Heart right ventricle (tissue), 16 donors: Measurements from ENCODE around the gene P4HA3. TPM values are rescaled to one million over a fixed set of nuclear protein-coding genes. Genes with fewer than 3 reads are reported as not detected.
A peak's percentile ranks its signal among the peaks of the same experiment; 100 is the strongest.

Source experiments
- ATAC-seq, 8 donors: fragments of 200-7000 bp; cut with Tn5 transposase; one replicate each; pipeline ENCODE4 v1.9.1; 2020; ENCODE audit warnings: mild to moderate bottlenecking in 8 of 8, moderate library complexity in 8 of 8, moderate number of reproducible peaks in 1 of 8
- DNase-seq, 2 donors: peaks; one replicate each; pipeline ENCODE4 v3.0.0-alpha.2; 2020
- H3K27ac ChIP-seq, 10 donors: fragments of 200-600 bp; sonication (generic) in 2 of 10; one replicate each; pipeline versions ENCODE4 v1.5.0 to v1.8.0; 2020 to 2022; ENCODE audit warnings: mild to moderate bottlenecking in 3 of 10
- H3K27me3 ChIP-seq, 7 donors: fragments of 200-600 bp; one replicate each; pipeline ENCODE4 v1.8.0; 2021 to 2022; ENCODE audit warnings: mild to moderate bottlenecking in 2 of 7
- H3K36me3 ChIP-seq, 9 donors: fragments of 200-600 bp; sonication (generic) in 1 of 9; one replicate each; pipeline versions ENCODE4 v1.5.0 to v1.8.0; 2020 to 2022; ENCODE audit warnings: mild to moderate bottlenecking in 2 of 9
- H3K4me1 ChIP-seq, 9 donors: fragments of 200-600 bp; sonication (generic) in 1 of 9; one replicate each; pipeline versions ENCODE4 v1.5.0 to v1.8.0; 2020 to 2022; ENCODE audit warnings: mild to moderate bottlenecking in 4 of 9
- H3K4me3 ChIP-seq, 10 donors: fragments of 200-600 bp; sonication (generic) in 2 of 10; one replicate each; pipeline versions ENCODE4 v1.5.0 to v1.8.0; 2020 to 2022; ENCODE audit warnings: mild to moderate bottlenecking in 7 of 10, moderate library complexity in 2 of 10
- H3K9me3 ChIP-seq, 11 donors: fragments of 200-600 bp in 10 of 11; sonication (generic) in 2 of 11; one replicate each; pipeline versions ENCODE4 v1.5.0 to v1.8.0; 2013 to 2022; ENCODE audit warnings: mild to moderate bottlenecking in 2 of 11, control low read depth in 1 of 11, moderate library complexity in 1 of 11
- WGBS, 2 donors: extraction: QIAGEN DNeasy Blood & Tissue Kit; methylation state at CpG; one replicate each; pipeline ENCODE4 v1.1.7; 2013; ENCODE audit warnings: inconsistent platforms in 1 of 2; 5-methylcytosine and 5-hydroxymethylcytosine counted together
- intact Hi-C, 10 donors: fragments of 100-400 bp; cut with DNase I; formaldehyde crosslinking; loops; one replicate each; pipeline versions ENCODE4 v1.11.1 to v1.14.2; 2022
- polyA plus RNA-seq, 2 donors: library from polyadenylated mRNA; stranded (reverse); fragments of 200-250 nt; gene quantifications; one replicate each; pipeline ENCODE4 v1.2.3, GENCODE V29; 2013
- total RNA-seq, 10 donors: library from RNA; stranded (reverse); fragmentation: NEBNext Ultra II Directional in 3 of 10; extraction: Animal tissue kit (Norgen Biotek cat#: 25700) in 3 of 10; gene quantifications; one replicate each; pipeline versions ENCODE4 v1.2.1 to v1.2.4, GENCODE V29; 2021 to 2023
- TF ChIP-seq, protein P1 (sequence below), 9 donors: fragments of 200-600 bp; sonication (generic) in 2 of 9; IDR thresholded peaks; one replicate each; pipeline versions ENCODE4 v1.5.0 to v1.8.0; 2021 to 2022; ENCODE audit warnings: antibody characterized with exemption in 9 of 9, mild to moderate bottlenecking in 5 of 9, moderate library complexity in 1 of 9
- donor health status: Arrhythmogenic right ventricular cardiomyopathy.
- donor health status: ischemic (EF 13 %, LVEDD 7.1; RV severe dilation, severe dysfunction).
- donor health status: healthy with polysubstance abuse.
- donor health status: DM: no; HTN: yes; CAD: no.
- donor health status: DM: no; HTN: no; CAD: no.
- donor health status: ischemic (EF 25% LVEDD 6.9; RV normal size, moderate dysfunction).
- donor health status: ischemic (EF 25% LVEDD 5.7; RV mildly dilated, moderate dysfunction).
- donor health status: healthy.
- donor health status: DM: yes; HTN: yes; CAD: no.
- donor health status: Ischemic cardiomyopathy.
- donor health status: ischemic (EF 35%, LVEDD 5.7; RV mildly dilated, moderate dysfunction).
- donor health status: nonischemic (EF 11% LVEDD 7.7; RV severe dilation, severe dysfunction).
- donor health status: DM: yes; HTN: yes; CAD: no.
- donor health status: PGD.
- donor health status: ischemic (EF 29% LVEDD 5.4; RV normal size, mild dysfunction).
- donor health status: nonischemic (EF 23%, LVEDD 6.1; RV moderate dilation, normal function).

P4HA3 gene
- total and polyA plus RNA-seq, 12 donors = 0.13 to 0.76 (median 0.30) TPM; not detected in 6

- Histone ChIP-seq H3K9me3 (peaks cover 0 to 8% (median 0%) of the 10 kb centered on the region in 11 donors), H3K36me3 (peaks cover 0 to 25% (median 13%) of the 10 kb centered on the region in 9 donors), H3K4me3 (no peak overlapping the region), H3K27me3 (peaks cover 0 to 7% (median 0%) of the 10 kb centered on the region in 7 donors), H3K27ac (no peak overlapping the region), H3K4me1 (peaks cover 0 to 13% (median 0%) of the 10 kb centered on the region in 9 donors)
- intact Hi-C loops = loop anchor here (2.0 to 10.0 kb wide), 9 partner anchors 64 to 317 kb away; no protein-coding TSS in a partner anchor
- DNase-seq (peak; percentile 26 to 50), ATAC-seq (peak in 7 of 8 donors; percentile 59 to 85 (median 76))
- TF ChIP-seq, protein P1, sequence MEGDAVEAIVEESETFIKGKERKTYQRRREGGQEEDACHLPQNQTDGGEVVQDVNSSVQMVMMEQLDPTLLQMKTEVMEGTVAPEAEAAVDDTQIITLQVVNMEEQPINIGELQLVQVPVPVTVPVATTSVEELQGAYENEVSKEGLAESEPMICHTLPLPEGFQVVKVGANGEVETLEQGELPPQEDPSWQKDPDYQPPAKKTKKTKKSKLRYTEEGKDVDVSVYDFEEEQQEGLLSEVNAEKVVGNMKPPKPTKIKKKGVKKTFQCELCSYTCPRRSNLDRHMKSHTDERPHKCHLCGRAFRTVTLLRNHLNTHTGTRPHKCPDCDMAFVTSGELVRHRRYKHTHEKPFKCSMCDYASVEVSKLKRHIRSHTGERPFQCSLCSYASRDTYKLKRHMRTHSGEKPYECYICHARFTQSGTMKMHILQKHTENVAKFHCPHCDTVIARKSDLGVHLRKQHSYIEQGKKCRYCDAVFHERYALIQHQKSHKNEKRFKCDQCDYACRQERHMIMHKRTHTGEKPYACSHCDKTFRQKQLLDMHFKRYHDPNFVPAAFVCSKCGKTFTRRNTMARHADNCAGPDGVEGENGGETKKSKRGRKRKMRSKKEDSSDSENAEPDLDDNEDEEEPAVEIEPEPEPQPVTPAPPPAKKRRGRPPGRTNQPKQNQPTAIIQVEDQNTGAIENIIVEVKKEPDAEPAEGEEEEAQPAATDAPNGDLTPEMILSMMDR (IDR thresholded peaks at IDR 0.05) = no peak
- WGBS, 2 donors = 47 to 67% methylated on average over 4 of the region's 4 CpGs
Measured at GRCh38 chr11:74257959-74258553, 53.4 kb downstream of the P4HA3 start.

GRCh38 chr11:74256378-74257133 lies 54.9 kb downstream of the P4HA3 start:
- TF ChIP-seq, protein P1 (IDR thresholded peaks at IDR 0.05) = no peak
- 82 to 83% methylated on average over 5 of the region's 5 CpGs for WGBS, 2 donors
- Histone ChIP-seq H3K9me3 (peaks cover 0 to 8% (median 0%) of the 10 kb centered on the region in 11 donors), H3K27me3 (no peaks in the 10 kb centered on the region), H3K4me1 (peaks cover 0 to 13% (median 0%) of the 10 kb centered on the region in 9 donors), H3K36me3 (peaks cover 0 to 40% (median 15%) of the 10 kb centered on the region in 9 donors), H3K4me3 (no peak overlapping the region), H3K27ac (no peak overlapping the region)
- ATAC-seq = no peak
- intact Hi-C loops = loop anchor here (1.0 to 10.0 kb wide), 10 partner anchors 66 to 318 kb away; no protein-coding TSS in a partner anchor
- no peak for DNase-seq

GRCh38 chr11:74255741-74256375 lies 55.6 kb downstream of the P4HA3 start:
- WGBS, 2 donors = 44 to 48% methylated on average over 5 of the region's 5 CpGs
- ATAC-seq = peak in 7 of 8 donors; percentile 40 to 70 (median 59)

More at GRCh38 chr11:74255741-74256375, 55.6 kb downstream of the P4HA3 start:
- peak in 1 of 2 donors; percentile 47 for DNase-seq
- intact Hi-C loops = loop anchor here (1.0 to 10.0 kb wide), 11 partner anchors 65 to 319 kb away; no protein-coding TSS in a partner anchor
- Histone ChIP-seq H3K4me3 (no peak overlapping the region), H3K9me3 (peaks cover 0 to 3% (median 0%) of the 10 kb centered on the region in 11 donors), H3K36me3 (peaks cover 0 to 47% (median 15%) of the 10 kb centered on the region in 9 donors), H3K27me3 (no peaks in the 10 kb centered on the region), H3K4me1 (peaks cover 0 to 13% (median 0%) of the 10 kb centered on the region in 9 donors), H3K27ac (no peak overlapping the region)
- TF ChIP-seq, protein P1 (IDR thresholded peaks at IDR 0.05) = peak; percentile 73 to 96 (median 92)
